T47D (cell line): ENCODE data around the gene AJM1.
A peak's percentile ranks its signal among the peaks of the same experiment; 100 is the strongest.

ENCODE experiments used
- DNase-seq, 2 experiments: peaks; one replicate each; pipeline versions ENCODE4 v3.0.0 to v3.0.0-alpha.2; 2011 to 2012; ENCODE audit warnings: low read depth in 1 of 2, low spot score in 1 of 2
- JUND ChIP-seq: IDR thresholded peaks from 2 replicates; pipeline ENCODE4 v1.6.1; 2012; ENCODE audit warnings: low read depth
- in situ Hi-C: cut with HindIII; loops from 2 replicates; pipeline ENCODE4 v1.10.0; 2016; ENCODE audit warnings: low sequenced_read_pairs, low pct_unique_long_range_greater_than_20kb

The AJM1 gene

DNA sequence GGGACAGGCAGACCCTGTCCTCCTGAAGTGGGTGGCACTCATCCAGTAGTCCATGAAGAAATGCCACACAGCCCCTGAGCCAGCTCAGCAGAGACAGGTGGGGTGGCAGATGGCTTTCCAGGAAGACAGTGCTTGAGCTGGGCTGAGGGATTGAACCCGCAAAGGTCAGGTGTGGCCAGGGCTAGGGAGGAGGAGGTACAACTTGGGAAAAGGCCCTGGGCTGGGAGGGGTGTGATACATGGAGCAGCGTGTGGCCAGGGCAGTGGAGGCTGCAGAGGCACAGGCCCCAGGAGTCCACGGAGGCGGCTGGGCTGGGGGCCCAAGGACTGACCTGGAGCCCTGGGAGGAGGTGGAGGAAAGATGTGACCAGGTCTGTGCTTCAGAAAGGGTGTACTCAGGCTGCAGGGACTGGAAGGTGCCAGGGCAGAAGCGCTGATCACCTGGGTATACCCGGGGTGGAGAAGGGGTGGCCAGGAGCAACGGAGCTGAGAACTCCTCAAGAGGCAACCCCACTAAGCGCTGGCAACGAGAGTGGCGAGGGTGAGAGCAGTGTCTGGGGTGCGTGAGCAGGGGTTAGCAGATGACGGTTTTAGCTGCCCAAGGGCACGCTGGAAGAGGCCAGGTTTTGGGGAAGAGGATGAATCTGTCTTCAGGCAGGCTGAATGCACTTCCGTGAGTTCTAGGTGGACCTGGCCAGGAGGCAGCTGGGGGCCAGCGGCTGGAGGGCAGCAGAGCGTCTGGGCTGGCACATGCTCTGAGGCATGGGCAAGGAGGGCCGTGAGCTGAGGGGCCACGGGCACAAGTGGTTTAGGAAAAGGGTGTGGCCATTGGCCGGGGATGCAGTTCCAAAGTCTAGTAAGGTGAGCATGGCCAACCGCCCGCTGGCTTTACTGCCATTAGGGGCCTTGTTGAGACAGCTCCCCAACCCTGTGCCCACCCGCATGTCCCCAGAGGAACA lies 38.4 kb upstream of the AJM1 start:
- DNase-seq, result no peak
- TF ChIP-seq JUND, result no peak
- in situ Hi-C loops, result no loop called here

DNA sequence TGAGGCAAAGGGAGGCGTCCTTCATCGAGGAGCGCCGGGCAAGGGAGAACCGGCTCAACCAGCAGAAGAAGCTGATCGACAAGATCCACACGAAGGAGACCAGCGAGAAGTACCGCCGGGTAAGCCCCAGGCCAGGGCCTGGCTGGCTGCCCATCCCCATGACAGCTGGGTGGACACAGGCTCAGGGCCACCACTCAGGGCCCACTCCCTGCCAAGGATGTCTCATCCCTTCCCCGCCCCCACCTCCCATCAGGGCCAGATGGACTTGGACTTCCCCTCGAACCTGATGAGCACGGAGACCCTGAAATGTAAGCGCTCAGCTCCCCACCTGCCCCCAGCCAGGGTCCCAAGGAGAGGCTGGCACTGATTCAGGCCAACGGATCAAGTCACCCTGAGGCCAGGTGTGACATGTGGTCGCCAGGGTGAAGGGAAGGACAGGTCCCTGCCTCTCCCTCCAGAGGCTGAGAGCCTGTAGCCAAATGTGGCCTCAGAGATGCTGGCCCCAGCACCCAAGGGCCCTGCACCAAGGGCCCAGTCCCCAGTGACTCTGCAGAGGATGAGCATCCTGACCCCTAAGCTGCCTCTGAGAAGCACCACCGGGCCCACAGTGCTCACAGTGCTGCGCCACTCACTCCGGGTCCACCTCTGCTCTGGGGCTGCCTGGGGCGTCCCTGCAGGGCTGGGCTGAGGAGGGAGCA lies 37.6 kb upstream of the AJM1 start:
- DNase-seq, result peak in 1 of 2 experiments; percentile 69
- TF ChIP-seq JUND, result no peak
- in situ Hi-C loops, result no loop called here

GRCh38 chr9:136805207-136805740 lies 37.0 kb upstream of the AJM1 start:
- TF ChIP-seq JUND, result no peak
- no peak for DNase-seq
- in situ Hi-C loops, result no loop called here

DNA sequence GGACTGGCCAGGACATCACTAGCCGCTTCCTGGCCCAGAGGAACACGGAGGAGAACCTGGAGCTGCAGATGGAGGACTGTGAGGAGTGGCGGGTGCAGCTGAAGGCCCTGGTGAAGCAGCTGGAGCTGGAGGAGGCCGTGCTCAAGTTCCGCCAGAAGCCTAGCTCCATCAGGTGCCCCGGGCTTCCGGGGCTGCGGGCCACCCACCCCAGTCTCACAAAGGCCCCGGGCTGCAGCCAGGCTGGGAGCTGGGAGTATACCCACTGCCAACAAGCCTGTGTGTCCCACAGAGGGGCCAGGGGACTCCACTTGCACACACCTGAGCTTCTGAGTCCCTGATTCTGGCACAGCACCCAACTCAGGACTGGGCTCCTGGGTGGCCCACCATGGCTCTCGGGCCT lies 36.2 kb upstream of the AJM1 start:
- DNase-seq, result no peak
- TF ChIP-seq JUND, result no peak

GRCh38 chr9:136806631-136807201 lies 35.6 kb upstream of the AJM1 start:
- in situ Hi-C loops, result no loop called here
- no peak for TF ChIP-seq JUND
- no peak for DNase-seq

More for the DNA sequence above, 36.2 kb upstream of the AJM1 start:
- in situ Hi-C loops, result no loop called here

DNA sequence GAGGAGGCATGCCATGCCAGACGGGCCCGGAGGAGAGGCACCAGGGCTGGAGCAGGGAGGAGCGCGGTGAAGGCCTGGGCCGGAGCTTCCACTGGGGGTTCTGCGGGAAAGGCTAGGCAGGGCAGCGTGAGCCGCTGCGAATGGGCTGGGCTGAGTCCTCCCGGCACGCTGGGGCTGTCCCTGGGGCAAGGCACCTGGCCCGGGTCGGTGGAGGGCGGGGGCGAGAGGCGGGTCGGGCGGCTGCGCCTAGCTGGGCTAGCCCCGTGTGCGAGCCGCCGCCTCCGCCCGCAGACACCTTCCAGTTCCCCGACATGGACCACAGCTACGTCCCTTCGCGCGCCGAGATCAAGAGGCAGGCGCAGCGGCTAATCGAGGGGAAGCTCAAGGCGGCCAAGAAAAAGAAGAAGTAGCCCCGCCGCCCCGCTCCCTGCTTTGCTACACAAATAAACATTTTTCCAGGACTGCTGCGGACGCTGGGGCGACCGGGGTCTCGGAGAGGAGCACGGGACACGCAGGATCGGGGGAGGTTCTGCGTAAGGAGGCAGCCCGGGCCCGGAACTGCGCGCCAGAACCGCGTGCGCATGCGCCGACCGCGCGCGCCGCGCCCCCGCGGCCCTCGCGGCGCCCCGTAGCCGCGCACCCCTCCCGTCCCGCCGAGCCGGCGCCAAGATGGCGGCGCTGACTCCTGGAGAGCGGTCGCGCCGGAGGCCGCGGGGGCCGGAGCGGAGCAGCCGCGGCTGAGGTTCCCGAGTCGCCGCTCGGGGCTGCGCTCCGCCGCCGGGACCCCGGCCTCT lies 34.8 kb upstream of the AJM1 start, which contains the start of gene RABL6:
RABL6 (plus strand) TSS at position 668 of the 794 bp plus-strand sequence. CDS start 249 bp downstream, outside the sequence.
- peak; percentile 83 to 98 for DNase-seq
- in situ Hi-C loops, result no loop called here
- TF ChIP-seq JUND, result no peak

DNA sequence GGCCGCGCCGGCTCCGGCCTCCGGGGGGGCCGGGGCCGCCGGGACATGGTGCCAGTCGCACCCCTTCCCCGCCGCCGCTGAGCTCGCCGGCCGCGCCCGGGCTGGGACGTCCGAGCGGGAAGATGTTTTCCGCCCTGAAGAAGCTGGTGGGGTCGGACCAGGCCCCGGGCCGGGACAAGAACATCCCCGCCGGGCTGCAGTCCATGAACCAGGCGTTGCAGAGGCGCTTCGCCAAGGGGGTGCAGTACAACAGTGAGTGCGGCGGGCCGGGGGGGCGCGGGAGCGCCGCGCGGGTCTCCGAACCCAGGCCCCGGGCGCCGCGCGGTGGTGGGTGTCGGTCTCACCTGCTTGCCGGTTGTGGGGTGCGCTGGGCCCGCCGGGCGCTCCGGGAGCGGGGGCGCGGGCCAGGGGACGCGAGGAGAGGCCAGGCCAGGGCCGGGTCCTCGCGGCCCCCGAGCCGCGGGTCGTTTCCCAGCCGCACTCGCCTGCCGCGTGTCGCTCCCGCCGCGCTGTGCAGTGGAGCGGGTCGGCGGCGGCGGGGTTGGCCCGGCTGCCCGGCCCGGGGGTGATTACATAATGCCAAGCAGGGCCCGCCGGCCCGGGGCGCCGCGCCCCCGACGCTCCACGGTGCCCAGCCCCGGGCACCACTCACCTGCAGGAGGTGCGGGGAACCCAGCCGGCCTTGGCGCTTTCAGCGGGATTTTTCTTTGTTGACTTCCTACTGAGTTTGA lies 34.0 kb upstream of the AJM1 start:
- TF ChIP-seq JUND, result no peak
- peak in 1 of 2 experiments; percentile 60 for DNase-seq
- in situ Hi-C loops, result no loop called here

DNA sequence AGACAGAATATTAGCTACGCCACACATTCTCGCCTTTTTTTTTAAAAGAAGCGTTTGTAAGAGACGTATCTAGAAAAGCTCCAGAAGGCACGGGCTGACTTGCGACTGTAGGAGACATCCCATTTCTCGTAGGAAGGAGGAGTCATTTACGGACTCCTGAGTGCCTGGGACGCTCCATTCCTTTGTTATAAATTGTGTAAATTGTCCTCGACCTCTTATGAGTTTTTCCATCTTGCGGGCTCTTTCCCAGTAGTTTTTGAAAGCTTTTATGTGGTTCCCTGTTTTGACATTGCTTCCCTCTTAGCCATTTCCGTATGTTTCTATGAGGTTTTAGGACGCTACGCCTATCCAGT lies 33.5 kb upstream of the AJM1 start:
- in situ Hi-C loops, result no loop called here

GRCh38 chr9:136814725-136815421 lies 27.4 kb upstream of the AJM1 start:
- no peak for DNase-seq
- in situ Hi-C loops, result no loop called here
- no peak for TF ChIP-seq JUND

More for the DNA sequence above, 33.5 kb upstream of the AJM1 start:
- no peak for TF ChIP-seq JUND
- DNase-seq, result peak; percentile 54 to 61

DNA sequence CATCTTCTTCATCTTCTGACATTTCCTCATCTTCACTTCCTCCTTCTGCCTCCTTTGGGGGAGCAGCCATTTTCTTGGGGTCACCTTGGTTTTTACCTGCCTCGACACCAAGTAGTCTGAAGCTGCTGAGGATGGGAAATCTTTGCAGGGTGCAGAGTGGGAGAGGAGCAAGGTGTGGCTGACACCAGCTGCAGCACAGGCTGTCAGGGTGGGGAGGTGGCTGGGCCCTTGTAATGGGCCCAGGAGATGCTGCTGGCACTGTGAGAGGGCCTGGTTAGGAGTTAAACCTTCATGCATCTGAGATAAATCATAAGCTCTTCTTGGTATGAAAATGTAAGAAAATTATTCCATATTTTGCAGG lies 26.9 kb upstream of the AJM1 start:
- in situ Hi-C loops, result no loop called here
- DNase-seq, result no peak
- TF ChIP-seq JUND, result no peak
